DMS153 treated with DMSO at 0.1 percent for 48 hours (cell line): ENCODE results near the gene STING1.
"Not testable (repeated sequence)": the region's sequence is repeated elsewhere in the genome, so short reads cannot be mapped to it uniquely, and the experiment has no call there.

Source experiments
- DNase-seq: peaks from one replicate; lab custom pipeline; 2025; ENCODE audit not compliant: unreplicated experiment; lab: John Stamatoyannopoulos, UW

STING1 gene

GRCh38 chr5:139482050-139482889 is at the start of gene STING1:
STING1 (minus strand) TSS chr5:139482758; CDS start chr5:139481704, 1,054 bp downstream.
- DNase-seq: peak; percentile 62

DNA sequence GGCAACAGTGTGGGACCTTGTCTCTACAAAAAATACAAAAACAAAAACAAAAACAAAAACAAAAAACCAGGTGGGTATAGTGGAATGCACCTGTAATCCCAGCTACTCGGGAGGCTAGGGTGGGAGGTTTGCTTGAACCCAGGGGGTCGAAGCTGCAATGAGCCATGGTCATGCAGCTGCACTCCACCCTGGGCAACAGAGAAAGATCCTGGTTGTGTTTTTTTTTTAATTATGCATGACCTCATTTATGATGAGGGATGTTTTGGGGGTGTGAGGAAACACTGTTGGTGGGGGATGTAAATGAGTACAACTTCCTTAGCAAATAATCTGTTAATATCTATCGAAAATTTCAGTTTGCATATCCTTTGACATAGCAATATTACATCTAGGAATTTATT is 49.2 kb upstream of the STING1 start:
- DNase-seq: no peak

GRCh38 chr5:139530079-139530478 is 47.5 kb upstream of the STING1 start:
- DNase-seq: not testable (repeated sequence)

GRCh38 chr5:139528695-139529094 is 46.1 kb upstream of the STING1 start:
- DNase-seq: not testable (repeated sequence)

GRCh38 chr5:139527896-139528467 is 45.4 kb upstream of the STING1 start:
- DNase-seq: not testable (repeated sequence)

- DNase-seq: not testable (repeated sequence)
Observed at GRCh38 chr5:139527090-139527470, 44.5 kb upstream of the STING1 start.

- DNase-seq: not testable (repeated sequence)
Observed at GRCh38 chr5:139526309-139527089, 43.9 kb upstream of the STING1 start.

DNA sequence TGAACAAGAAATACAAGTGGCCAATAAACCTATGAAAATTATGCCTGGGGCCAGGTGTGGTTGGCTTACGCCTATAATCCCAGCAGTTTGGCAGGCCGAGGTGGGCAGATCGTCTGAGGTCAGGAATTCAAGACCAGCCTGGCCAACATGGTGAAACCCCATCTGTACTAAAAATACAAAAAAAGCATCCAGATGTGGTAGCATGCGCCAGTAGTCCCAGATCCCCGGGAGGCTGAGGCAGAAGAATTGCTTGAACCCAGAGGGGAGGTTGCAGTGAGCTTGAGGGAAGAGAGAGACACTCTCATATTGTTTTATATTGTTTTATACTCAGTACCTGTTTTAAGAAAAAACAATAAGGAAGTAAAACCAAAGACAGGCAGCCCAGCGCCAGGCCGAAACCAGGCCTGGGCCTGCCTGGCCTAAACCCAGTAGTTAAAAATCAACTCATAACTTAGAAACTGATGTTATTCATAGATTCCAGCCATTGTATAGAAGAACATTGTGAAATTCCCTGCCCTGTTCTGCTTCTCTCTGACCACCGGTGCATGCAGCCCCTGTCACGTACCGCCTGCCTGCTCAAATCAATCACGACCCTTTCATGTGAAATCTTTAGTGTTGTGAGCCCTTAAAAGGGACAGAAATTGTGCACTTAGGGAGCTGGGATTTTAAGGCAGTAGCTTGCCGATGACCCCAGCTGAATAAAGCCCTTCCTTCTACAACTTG is 43.2 kb upstream of the STING1 start:
- not testable (repeated sequence) for DNase-seq

- DNase-seq: no peak
Observed at GRCh38 chr5:139524940-139525585, 42.5 kb upstream of the STING1 start.

GRCh38 chr5:139524446-139524845 is 41.9 kb upstream of the STING1 start:
- DNase-seq: no peak

- no peak for DNase-seq
Observed at GRCh38 chr5:139523635-139524445, 41.3 kb upstream of the STING1 start.

DNA sequence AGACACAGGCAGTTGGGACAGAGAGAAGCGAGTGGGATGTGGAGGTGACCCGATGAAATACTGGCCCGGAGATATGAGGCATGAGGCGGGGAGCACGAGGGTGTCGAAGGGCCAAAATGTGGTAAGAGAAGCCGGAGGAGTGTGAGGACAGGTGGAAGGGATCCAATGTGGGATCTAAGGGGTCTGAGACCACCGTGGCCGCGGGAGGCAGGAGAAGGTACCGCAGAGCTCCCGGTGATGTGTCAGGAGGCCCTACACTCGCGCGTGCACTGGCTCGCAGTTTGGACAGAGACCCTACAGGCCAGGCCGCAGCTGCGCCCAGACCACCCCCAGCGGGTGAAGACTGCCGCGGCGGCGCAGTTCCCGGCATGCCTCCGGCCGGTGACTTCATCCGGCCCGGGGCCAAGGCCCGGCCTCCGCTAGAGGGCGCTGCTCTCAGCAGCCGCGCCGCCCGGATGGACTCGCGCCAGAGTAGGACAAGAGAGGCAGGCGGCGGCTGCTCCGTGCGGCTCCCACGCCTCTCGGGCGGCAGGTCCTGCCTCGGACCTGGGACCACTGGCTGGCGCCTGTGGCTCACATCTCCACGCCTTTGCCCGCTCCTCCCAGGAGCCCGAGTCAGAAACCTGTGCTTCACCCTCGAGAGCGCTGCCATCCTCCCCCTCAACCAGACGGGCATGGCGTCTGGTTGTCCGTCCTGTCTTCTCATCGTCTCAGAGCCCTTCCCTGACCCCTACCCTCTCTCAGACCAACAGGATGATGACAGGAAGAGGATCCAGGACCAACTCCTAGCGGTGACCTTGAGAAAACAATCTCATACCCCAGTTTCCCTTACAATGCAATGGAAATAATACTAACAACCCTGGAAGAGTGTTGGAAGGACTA is 35.4 kb upstream of the STING1 start:
- DNase-seq: peak; percentile 47

- no peak for DNase-seq
Observed at GRCh38 chr5:139514486-139514856, 31.9 kb upstream of the STING1 start.

GRCh38 chr5:139513852-139514485 is 31.4 kb upstream of the STING1 start:
- no peak for DNase-seq

DNA sequence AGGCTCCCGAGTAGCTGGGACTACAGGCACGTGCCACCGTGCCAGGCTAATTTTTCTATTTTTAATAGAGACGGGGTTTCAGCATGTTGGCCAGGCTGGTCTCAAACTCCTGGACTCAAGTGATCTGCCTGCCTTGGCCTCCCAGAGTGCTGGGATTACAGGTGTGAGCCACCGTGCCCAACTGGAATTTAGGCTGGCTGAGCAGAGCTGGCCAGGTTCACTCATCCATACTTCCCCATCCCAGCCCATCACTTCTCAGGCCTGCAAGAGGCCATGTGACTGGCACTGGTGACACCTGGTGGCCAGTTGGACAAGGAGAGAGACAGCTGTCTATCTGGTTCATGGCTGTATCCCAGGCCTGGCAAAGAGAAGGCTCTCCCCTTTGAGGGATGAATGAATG is 30.9 kb upstream of the STING1 start:
- peak; percentile 7 for DNase-seq

- DNase-seq: no peak
Observed at GRCh38 chr5:139512786-139513390, 30.3 kb upstream of the STING1 start.

DNA sequence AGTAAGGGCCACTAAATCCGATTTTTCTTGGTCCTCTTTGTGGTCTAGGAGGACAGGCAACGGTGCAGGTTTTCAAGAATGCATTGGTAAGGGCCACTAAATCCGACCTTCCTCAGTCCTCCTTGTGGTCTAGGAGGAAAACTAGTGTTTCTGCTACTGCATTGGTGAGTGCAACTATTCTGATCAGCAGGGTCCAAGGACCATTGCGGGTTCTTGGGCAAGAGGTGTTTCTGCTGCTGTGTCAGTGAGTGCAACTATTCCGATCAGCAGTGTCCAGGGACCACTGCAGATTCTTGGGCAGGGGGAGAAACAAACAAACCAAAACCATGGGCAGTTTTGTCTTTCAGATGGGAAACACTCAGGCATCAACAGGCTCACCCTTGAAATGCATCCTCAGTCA is 22.2 kb upstream of the STING1 start:
- not testable (repeated sequence) for DNase-seq

GRCh38 chr5:139503879-139504278 is 21.3 kb upstream of the STING1 start:
- DNase-seq: not testable (repeated sequence)
